ENCODE results near the gene PRR19. TPM values are rescaled to one million over a fixed set of nuclear protein-coding genes. Genes with fewer than 3 reads are reported as not detected.

Gene PRR19
- total and polyA plus RNA-seq, 10 of the 15 experiments (the other 5 are each of a cell fraction or from before 2014, with no cell fraction given), result 0.09 to 1.7 (median 0.73) TPM; not detected in 1

- FAIRE-seq (no peak), ATAC-seq (no peak), DNase-seq (ENCODE audit: low read depth, low spot score) (no peak)
- H4K20me1 ChIP-seq (ENCODE audit: control insufficient read depth, insufficient read depth), result no peaks in the 10 kb centered on the region; the same call in 1 of the 2 replicates
- no peak overlapping the region for H2AFZ ChIP-seq (ENCODE audit: control insufficient read depth, low read depth, low read length)
- intact Hi-C loops (cut with micrococcal nuclease; ENCODE audit: unreplicated experiment) (no loop called here), in situ Hi-C loops (cut with MboI) (no loop called here)
- H3K9me3 ChIP-seq (replicated peaks; ENCODE audit: control insufficient read depth, insufficient read depth, low read length), result no peaks in the 10 kb centered on the region
- no peak overlapping the region for H3K27ac ChIP-seq (ENCODE audit: control insufficient read depth, insufficient read depth)
- TF ChIP-seq NRF1 (conservative IDR thresholded peaks at IDR 0.05; ENCODE audit: low read depth, low read length), result no peak
- no peak for TF ChIP-seq STAT1 (conservative IDR thresholded peaks at IDR 0.05)
- TF ChIP-seq ZBED1 (IDR thresholded peaks at IDR 0.05; ENCODE audit: borderline replicate concordance), result no peak
- no peak for TF ChIP-seq EGR1 (IDR thresholded peaks at IDR 0.05; ENCODE audit: borderline replicate concordance in 1 of 2, low read depth in 2 of 2, low read length in 2 of 2)
- TF ChIP-seq NBN (IDR thresholded peaks at IDR 0.05), result no peak
- TF ChIP-seq POLR2A (IDR thresholded peaks at IDR 0.05; ENCODE audit: low read depth, low read length), result no peak
- no peak for TF ChIP-seq WRNIP1 (IDR thresholded peaks at IDR 0.05; ENCODE audit: borderline replicate concordance, low read depth, low read length)
- no peak for TF ChIP-seq RBBP5 (conservative IDR thresholded peaks at IDR 0.05)
- no peak for TF ChIP-seq ATF7 (IDR thresholded peaks at IDR 0.05; ENCODE audit: low read depth)
- TF ChIP-seq SRF (IDR thresholded peaks at IDR 0.05; ENCODE audit: low read depth in 2 of 2, low read length in 2 of 2), result no peak
- no peak for TF ChIP-seq BCLAF1 (IDR thresholded peaks at IDR 0.05)
- TF ChIP-seq TARDBP (IDR thresholded peaks at IDR 0.05; ENCODE audit: borderline replicate concordance), result no peak
- H3K79me2 ChIP-seq (ENCODE audit: control insufficient read depth, insufficient read depth, low read length), result peaks cover 21% of the 10 kb centered on the region
- no peak overlapping the region for H3K4me2 ChIP-seq (ENCODE audit: control insufficient read depth, insufficient read depth)
- ChIA-PET POLR2A (interaction anchor here (0.8 kb wide), 1 partner anchor 9 kb away, joined by 3 read pairs; no protein-coding TSS in a partner anchor), SMC1A (ENCODE audit: uncharacterized antibody, unreplicated experiment) (no interaction called here), RAD21 (ENCODE audit: unreplicated experiment) (no interaction called here), CTCF (interaction anchor here (1.7 kb wide), 1 partner anchor 103 kb away, joined by 4 read pairs; no protein-coding TSS in a partner anchor)
- H3K36me3 ChIP-seq (ENCODE audit: control insufficient read depth in 2 of 2, insufficient read depth in 2 of 2, low read length in 1 of 2), result peaks cover 19 to 31% of the 10 kb centered on the region in 2 experiments
- peaks cover 22% of the 10 kb centered on the region for H3K4me1 ChIP-seq (ENCODE audit: control insufficient read depth, insufficient read depth, low read length)
- H3K9ac ChIP-seq (ENCODE audit: control insufficient read depth, insufficient read depth, low read length), result no peak overlapping the region
- BruUV-seq (replicated peaks), result no TSS peak
- no peak overlapping the region for H3K4me3 ChIP-seq
- 92% methylated on average over 9 of the region's 10 CpGs for WGBS (ENCODE audit: insufficient coverage, insufficient replicate concordance, low lambda C conversion rate, missing lambda C conversion rate)
- no peaks in the 10 kb centered on the region for H3K27me3 ChIP-seq (replicated peaks in 1 of 2; ENCODE audit: control insufficient read depth in 2 of 2, insufficient read depth in 2 of 2, low read length in 1 of 2)
Observed at GRCh38 chr19:42287827-42288107, 14.2 kb upstream of the PRR19 start.

Measured in GM12878 (cell line).